HG02943 (cell line): ENCODE measurements around the gene TTC34.
"Not testable (repeated sequence)": the region's sequence is repeated elsewhere in the genome, so short reads cannot be mapped to it uniquely, and the experiment has no call there.

ENCODE experiments used
- ATAC-seq: cut with Tn5 transposase; IDR thresholded peaks from one replicate; pipeline ENCODE4 v1.9.1; 2021; ENCODE audit warnings: mild to moderate bottlenecking, low read depth, moderate library complexity; ENCODE audit not compliant: unreplicated experiment

The TTC34 gene

GRCh38 chr1:2800664-2801045 is 838 bp downstream of the TTC34 start:
- no peak for ATAC-seq

- ATAC-seq = no peak
Measured at GRCh38 chr1:2799811-2800663, 1.5 kb downstream of the TTC34 start.

GRCh38 chr1:2798958-2799357 is 2.5 kb downstream of the TTC34 start:
- not testable (repeated sequence) for ATAC-seq

- no peak for ATAC-seq
Measured at GRCh38 chr1:2797741-2798016, 3.8 kb downstream of the TTC34 start.

DNA sequence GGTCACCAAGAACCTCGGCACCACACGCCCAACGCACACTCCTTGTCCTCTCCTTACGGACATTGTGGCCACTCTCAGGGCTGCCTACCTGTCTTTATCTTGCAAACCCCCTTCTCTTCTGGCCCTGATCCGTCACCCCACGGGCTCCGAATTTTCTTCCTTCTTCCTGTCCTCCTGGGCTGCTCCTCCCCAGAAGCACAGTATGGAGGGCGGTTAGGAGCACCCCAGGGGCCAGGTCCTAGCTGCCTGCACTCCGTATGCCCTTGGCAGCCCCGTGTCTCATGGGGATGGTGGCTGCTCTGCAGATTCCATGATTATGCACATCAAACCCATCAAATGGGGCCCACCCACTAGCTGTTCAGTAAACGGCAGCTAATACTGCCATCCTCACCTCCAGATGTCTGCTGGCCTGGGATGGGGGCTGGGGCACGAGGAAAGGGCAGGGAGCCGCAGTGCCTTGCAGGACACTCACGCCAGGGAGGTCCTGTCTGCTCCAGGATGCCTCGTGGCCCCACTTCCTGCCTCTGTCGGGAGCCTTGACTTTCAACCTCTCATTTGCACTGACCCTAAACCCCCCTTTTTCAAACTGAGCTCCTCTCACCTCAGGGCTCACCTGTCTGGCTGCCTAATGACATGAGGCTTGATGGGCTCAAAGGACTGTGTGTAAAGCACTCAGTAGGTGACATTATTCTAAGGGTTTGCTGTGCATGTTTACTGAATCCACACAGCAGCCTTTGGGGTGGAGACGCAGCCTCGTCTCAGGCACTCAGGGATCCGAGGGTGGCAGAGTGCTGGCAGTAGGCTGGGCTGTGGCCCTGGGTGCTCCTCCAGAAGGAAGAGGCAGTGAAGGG is 4.4 kb downstream of the TTC34 start:
- no peak for ATAC-seq

- ATAC-seq = no peak
Measured at GRCh38 chr1:2795926-2796325, 5.6 kb downstream of the TTC34 start.

- no peak for ATAC-seq
Measured at GRCh38 chr1:2791027-2791760, 10.3 kb downstream of the TTC34 start.

GRCh38 chr1:2789986-2790581 is 11.4 kb downstream of the TTC34 start:
- ATAC-seq = no peak

- ATAC-seq = no peak
Measured at GRCh38 chr1:2789164-2789985, 12.1 kb downstream of the TTC34 start.

DNA sequence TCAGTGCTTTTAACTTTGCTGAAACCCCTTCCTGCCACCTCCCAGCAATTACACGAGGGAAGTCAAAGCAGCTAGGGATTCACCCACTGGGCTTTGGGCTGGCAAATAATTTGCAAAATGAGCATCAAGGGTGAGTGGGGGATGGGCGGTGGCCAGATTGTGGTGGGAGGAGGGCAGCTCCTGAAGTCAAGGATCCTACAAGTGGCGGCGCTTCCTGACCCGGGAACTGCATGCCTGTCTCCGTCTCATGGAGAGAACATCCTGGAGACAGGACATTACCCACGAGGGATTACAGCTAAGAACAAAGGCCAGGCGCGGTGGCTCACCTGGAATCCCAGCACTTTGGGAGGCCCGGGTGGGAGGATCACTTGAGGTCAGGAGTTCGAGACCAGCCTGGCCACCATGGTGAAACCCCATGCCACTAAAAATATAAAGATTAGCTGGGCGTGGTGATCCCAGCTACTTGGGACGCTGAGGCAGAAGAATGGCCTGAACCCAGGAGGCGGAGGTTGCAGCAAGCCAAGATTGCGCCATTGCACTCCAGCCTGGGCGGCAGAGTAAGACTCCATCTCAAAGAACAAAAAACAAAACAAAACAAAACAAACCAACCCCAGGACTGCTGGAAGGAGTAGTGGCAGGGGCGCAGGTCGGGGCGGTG is 12.9 kb downstream of the TTC34 start:
- ATAC-seq = no peak

GRCh38 chr1:2787163-2787911 is 14.2 kb downstream of the TTC34 start:
- ATAC-seq = no peak

GRCh38 chr1:2786329-2787162 is 14.9 kb downstream of the TTC34 start:
- no peak for ATAC-seq

DNA sequence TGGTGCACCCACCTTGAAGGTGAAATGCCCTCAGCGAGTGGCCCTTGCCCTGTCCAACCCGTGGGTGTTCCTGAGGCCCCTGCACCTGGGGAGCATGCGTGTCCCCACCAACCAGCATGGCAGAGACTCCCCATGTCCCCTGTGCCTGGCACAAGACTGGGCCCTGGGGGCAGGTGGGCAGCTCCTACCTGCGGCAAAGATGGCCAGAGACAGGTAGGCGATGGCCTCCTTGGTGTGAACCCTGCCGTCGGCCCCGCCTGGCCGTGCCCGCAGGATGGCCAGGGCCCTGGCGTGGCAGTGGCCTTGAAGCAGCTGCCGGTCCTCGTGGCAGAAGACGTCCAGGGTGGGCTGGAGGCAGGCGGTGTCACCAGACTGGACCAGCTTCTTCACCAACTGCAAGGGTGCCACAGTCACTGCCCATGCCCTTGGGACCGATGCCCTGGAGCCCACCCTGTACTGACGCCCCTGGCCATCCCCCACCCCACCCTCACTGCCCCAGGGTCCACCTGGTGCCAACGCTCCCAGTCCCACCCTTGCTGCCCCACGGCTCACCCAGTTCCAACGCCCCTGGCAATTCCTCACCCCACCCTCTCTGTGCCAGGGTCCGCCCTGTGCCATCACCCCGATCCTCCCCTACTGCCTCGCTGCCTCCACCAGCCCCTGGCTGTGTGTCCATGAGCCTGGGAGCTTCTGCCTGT is 15.7 kb downstream of the TTC34 start:
- no peak for ATAC-seq

DNA sequence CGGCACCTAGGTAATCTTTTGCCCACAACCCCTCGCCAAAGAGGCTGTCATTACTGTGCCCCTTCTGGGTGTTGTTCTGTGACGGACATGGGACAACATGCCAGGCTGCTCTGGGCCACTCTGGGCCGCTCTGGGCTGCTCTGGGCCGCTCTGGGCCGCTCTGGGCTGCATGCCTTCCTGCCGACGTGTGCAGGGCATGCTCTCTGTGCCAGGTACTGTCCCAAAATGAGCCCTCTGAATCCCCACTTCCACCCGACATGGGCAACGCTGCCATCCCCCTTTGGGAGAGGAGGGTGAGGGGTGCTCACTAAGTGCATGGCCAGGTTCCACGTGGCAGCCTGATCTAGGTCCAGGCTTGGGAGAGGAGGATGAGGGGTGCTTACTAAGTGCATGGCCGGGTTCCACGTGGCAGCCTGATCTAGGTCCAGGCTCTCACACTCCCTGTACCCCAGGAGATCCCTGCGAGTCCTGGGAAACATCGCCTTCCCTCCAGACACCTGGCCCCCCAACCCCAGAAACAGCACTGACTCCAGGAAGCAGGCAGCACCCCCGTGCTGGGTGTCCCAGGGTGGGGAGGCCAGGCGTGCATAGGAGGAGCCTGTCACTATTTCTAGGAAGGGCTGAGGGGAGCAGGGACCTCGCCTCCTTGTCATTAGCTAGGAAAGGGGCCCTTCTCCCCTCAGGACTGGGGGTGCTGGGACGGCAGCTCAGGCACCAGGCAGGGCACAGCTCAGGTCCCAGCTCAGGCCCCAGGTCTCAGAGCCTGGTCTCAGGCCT is 16.5 kb downstream of the TTC34 start:
- no peak for ATAC-seq

DNA sequence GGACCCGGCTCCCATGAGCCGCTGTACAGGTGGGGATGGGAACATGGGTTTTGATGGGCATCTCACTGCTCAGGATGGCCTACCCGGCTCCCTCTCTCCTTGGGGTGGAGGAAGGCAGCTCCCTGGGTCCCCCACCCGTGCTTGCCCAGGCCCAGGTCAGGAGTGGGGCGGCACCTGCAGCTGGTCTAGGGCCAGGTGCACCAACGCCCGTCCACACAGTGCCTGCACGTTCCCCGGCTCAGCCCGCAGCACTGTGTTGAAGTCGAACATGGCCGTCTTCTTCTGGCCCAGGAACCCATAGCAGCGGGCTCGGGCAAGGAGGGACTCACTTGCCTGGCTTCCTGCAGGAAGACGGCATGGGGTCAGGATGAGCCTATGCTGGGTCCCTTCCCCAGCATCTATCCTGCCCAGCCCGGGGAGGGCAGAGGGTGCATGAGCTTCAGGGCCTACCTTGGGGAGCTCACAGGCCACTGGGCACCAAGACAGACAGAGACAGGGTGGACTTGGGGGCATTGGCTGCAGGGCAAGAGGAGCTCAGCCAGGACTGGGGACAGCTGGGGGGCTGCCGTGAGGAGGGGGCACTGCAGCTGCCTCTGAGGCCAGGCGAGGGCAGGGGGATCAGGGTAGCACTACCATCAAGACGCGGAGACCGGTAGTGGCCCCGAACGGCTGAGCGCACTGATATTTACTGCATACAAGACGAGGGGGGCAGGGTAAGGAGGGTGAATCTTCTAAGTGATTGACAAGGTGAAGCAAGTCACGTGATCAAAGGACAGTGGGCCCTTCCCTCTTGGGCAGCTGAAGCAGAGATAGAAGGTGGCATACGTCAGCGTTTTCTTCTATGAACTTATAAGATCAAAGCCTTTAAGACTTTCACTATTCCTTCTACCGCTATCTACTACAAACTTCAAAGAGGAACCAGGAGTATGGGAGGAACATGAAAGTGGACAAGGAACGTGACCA is 17.8 kb downstream of the TTC34 start:
- ATAC-seq = no peak

GRCh38 chr1:2783069-2783434 is 18.4 kb downstream of the TTC34 start:
- ATAC-seq = no peak
